Activated CD8-positive, alpha-beta memory T cell treated with anti-CD3 and anti-CD28 coated beads for 4 hours (primary cell): Measurements from ENCODE around the gene TALDO1.

Experiments used
- DNase-seq, 2 donors: peaks; one replicate each; pipeline ENCODE4 v3.0.0-alpha.2; 2020; ENCODE audit warnings: low read depth in 2 of 2

Gene TALDO1

GRCh38 chr11:769887-770641 is 22.8 kb downstream of the TALDO1 start:
- DNase-seq: no peak

DNA sequence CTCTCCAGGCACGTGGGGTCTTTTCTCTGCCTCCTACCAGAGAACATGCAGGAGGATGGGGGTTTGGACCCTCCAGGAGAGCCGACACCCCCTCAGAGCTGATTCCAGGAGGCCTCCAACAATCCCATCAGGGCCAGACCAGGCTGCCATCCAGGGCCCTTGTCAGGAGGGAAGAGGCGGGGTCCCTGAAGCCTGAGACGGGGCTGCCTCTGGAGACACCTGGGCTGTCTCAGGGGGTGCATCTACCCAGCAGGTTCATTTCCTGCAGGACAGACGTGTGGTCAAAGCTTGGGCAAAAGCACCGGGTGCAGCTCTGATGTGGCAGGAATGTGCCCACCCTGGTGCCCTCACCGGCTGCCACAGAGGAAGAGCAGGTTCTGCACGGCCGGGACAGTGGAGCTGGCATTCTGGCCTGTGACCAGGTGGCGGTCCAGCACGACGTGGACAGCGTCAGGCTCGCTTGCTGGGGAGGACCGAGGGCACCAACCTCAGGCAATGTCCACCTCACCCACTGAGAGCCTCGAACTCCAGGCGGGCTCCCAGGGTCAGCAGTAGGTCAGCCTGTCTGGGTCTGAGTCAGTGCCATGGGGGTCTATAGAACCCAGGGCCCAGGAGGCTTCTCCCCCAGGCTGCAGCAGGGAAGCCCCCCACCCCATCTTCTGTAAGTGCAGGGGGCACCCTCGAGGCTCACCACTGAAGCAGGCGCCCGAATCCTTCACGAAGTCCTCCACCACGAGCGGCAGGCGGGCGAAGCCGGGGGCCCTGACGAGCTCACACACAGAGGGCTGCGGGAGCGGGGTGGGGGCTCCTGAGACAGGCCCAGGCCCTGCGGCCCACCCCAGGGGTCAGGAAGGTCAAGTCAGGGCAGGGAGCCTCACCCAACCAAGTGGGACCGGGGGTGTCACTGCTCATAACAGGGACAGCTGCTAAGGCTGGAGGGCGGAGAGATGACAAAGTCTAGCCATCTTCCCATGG is 23.7 kb downstream of the TALDO1 start:
- DNase-seq: no peak

DNA sequence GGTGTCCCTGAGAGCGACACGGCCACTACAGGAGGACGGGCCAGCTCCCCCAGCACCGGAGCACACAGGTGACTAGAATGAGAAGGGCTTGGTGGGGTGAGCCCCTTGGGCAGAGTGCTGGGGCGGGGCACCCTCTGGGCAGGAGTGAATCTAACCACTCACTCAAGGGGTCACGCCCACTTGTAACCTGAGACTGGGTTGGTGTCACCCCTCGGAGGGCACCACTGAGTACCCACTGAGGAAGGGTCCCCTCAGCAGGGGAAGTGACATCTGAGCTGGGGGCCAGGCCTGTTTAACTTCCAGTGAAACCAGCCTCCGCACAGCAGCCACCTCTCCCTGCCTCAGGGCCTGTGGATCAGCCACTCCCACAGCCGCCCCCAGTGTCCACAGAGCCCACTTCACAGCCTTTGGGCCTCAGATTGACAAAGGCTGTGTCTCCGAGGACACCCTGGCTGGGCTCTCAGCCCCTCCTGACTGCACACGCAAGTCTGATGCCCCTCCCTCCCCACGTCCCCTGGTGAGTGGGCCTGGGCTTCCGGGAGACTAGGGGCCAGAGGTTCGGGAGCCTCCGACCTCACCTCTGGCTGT is 24.4 kb downstream of the TALDO1 start:
- DNase-seq: no peak

DNA sequence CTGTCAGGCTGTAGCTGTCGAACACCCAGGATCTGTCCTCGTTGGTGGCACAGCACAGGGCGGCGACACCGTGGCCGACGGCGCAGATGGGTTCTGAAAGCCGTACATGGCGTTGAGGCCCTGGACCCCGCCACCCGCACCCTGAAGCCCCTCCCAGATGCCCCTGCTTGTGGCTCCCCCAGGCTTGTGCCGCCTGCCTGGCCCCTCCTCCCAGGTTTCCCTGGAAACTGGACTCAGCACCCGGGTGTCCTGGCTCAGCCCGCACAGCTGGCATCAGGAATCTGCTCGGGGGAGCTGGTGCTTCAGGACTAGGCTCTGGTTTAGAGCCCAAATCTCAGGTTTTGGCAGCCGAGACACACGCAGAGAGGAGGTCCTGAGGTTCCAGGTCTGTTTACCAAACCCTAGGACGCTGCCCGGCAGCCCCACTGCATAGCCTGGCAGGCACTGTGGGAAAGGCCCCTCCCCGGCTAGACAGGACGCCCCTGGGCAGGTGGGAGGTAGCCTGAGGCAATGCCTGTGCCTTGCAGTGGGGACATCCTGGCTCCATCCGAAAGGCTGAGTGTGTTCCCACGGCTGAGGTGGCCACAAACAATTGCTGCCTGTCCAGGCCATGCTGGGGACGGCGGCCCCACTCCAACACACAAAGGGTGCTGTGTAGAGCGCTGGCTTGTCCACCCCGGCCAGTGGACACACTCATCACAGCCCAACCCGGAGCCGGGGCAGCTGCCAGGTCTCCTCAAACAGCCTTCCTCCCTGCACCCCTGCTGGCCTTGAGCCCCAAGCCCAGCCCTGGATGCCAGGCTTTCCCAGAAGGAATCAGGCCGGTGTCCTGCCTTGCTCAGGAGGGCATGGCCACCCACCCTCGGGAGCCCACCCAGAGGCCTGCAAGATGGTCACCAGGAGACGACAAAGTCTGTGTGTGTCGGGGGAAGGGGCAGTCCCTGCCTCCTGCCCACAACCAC is 25.4 kb downstream of the TALDO1 start:
- DNase-seq: no peak

- no peak for DNase-seq
These were observed 26.2 kb downstream of the TALDO1 start for GRCh38 chr11:773425-773824.

DNA sequence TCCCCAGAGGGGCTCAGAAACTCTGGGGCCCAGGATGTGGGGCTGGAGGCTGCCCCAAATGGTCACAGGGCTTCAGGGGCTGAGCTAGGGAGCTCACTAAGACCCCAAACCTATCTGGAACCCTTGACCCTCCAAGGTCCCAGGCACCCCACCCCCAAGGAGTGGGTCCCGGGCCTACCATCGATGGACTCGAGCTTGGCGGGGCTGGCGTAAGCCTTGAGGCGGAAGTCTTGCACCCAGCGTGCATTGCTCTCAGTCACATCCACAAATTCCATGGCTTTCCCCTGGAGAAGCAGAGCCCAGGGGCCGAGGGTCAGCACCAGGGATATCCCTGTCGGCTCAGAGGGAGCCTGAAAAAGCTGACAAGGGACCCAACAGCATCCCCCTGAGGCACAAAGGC is 26.6 kb downstream of the TALDO1 start:
- no peak for DNase-seq

DNA sequence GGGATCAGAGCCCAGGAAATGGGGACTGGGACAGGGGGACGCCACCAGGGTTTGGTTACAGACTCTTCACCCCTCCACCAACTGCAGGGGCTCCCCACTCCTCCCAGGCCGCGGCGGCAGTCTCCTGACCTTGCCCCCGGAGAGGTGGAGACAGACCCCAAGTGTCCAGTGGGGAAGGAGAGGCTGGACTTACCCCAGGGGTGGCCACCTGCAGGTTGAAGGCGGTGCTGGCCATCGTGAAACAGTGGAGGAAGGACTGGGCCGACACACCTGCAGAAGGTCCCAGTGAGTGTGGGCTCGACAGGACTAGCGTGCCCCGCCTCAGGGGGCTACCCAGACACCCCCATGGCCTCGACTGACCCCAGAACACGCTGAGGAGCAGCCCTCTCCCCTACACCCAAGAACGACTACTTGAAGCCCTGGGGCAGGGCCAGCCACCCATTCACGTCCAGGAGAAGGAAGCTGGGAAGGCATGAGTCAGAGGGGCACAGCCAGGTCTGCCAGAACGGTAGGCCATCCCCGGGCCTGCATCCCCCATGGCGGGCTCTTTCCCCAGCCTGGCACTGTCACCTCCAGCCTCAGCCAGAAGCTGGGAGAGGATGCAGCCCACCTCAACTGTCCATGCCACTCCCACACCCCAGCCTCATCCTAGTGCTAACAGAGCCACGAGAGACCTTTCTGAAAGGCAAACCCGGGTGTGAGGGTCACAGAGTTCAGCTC is 27.8 kb downstream of the TALDO1 start:
- no peak for DNase-seq

GRCh38 chr11:776263-776560 is 28.9 kb downstream of the TALDO1 start:
- no peak for DNase-seq

GRCh38 chr11:776561-777287 is 29.5 kb downstream of the TALDO1 start:
- no peak for DNase-seq

- peak; percentile 83 to 88 for DNase-seq
These were observed 30.3 kb downstream of the TALDO1 start, which contains the start of gene GATD1 for GRCh38 chr11:777288-778255. Gene GATD1, minus strand, starts transcription at chr11:777487. Its CDS starts 25 bp downstream, at chr11:777462.

- DNase-seq: no peak
These were observed 32.0 kb downstream of the TALDO1 start for GRCh38 chr11:778976-779954.

DNA sequence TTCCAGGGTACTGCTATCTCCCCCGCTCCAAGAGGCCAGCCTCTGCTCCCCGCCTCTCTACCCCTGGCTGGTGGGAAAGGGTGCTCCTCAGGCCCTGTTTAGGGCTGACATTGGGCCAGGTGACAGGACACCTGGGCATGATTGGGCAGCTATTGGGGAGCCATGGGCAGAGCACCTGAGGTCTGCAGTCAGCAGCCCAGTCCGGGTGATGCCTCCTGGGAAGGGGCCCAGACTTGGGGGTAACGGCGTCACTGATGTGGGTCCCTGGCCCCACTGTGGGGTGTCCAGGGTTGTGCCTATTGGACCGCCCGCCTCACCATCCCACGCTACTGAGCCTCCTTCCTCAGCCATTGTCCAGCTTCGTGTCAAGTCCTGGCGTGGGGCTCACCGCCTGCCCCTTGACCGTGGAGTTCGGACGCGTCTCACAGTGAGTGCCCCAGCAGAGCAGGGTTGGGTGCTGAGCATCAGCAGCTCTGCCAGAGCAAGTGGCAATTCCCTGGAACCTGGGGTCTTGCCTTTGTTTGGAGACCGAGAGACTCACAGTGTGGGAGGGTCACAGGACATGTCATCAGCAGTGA is 32.8 kb downstream of the TALDO1 start:
- no peak for DNase-seq

DNA sequence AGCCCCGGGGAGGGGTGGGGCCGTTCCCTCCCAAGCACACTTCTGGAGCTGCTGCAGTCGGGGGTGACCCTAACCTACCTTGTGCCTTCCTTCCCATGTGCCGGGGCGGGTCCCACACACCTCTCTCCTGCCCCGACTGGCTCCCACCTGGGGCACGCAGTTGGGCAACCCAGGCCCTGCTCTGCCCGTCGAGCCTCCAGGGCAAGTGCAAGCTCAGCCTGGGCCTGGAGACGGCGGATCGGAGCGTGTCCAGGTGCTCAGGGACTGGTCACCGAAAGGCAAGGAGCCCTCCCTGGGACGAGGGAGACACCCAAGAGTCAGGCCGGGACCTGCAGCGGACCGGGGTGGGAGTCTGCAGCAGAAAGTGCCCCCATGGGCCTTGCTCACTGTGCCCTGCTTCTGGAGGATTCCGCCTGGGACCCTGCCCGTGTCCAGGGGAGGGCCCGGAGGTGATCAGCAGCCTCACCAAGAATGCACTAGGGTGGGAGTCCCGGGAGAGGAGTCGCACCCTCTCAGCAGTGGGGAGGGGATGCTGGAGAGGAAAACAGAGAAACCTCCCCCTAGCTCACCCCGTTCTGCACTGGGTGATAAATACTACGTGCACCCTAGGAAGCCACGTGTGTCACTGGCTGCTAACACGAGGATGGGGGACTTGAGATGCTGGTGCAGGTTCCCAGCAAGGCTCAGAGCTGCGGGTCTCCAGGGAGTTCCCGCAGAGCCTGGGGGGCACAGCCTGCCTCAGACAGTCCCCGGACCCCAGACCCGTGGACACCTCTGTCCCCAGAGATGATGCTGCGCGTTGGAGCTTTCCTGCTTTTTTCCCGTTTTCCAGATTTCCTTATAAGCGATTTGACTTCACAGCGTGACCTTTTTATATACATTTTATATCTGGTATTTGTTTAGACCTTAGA is 35.3 kb downstream of the TALDO1 start:
- DNase-seq: no peak

DNA sequence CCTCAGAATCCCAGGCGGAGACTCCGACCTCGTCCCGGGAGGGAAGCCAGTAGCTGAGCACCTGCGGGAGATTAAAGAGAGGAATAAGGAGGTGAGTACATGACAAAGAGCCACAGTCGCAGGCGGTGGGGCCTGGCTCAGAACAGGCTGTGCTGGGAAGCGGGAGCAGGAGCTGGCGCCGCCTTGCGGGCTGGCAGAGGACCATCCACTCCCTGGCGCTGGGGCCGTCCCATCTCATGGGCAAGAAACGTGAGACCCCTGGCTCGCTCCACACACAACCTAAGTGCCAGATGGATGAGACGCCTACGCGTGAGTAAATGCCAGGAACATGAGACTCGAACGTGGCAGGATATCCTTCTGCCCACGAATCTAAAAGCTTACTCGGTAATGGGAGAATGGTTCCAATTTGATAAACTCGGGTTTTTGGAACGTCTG is 36.3 kb downstream of the TALDO1 start:
- no peak for DNase-seq

GRCh38 chr11:786235-787083 is 39.2 kb downstream of the TALDO1 start:
- no peak for DNase-seq
